Measurements from ENCODE around the gene P2RY6. TPM values are rescaled to one million over a fixed set of nuclear protein-coding genes. Genes with fewer than 3 reads are reported as not detected.

The P2RY6 gene
- total and polyA plus RNA-seq, 2 of the 8 experiments (the other 6 are each of a cell fraction or from before 2014, with no cell fraction given) = 0.15 TPM; not detected in 1

DNA sequence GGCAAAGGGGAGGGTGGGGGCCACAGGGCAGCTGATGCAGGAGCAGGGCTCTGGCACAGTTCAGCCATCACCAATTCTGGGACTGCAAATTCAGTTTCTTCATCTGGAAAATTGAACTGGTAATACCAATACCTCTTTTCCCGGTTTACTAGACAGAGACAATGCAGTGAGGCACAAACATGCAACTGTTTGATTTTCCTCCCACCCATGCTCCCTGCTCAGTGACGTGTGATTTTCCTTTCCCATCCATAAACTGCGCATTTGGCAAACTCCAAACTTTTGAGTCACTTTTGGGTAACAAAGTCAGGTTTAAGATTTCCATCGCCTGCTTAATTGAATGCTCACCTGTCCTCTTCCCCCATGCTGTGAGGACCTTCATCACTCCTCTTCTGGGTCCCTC lies 30.8 kb upstream of the P2RY6 start:
- POLR2A ChIA-PET (ENCODE audit: partially characterized antibody) = interaction anchor here (1.0 kb wide), 1 partner anchor 404 kb away, joined by 3 read pairs; no protein-coding TSS in a partner anchor
- no peak overlapping the region for H3K27ac ChIP-seq (ENCODE audit: low read depth, low read length)

More for the DNA sequence above, 30.8 kb upstream of the P2RY6 start:
- FAIRE-seq = no peak
- H3K9ac ChIP-seq (replicated peaks in 1 of 4; ENCODE audit: extremely low read depth in 1 of 4, low read depth in 3 of 4, low read length in 3 of 4) = no peak overlapping the region
- H3K23me2 ChIP-seq (ENCODE audit: low read depth, low read length) = peaks cover 2% of the 10 kb centered on the region; the same call in 1 of the 2 replicates
- no peak overlapping the region for H3K4ac ChIP-seq (replicated peaks; ENCODE audit: insufficient read length, low read depth, low read length)
- no peak overlapping the region for H2AFZ ChIP-seq (ENCODE audit: low read length)
- no peaks in the 10 kb centered on the region for H4K20me1 ChIP-seq (replicated peaks in 1 of 2; ENCODE audit: control insufficient read depth in 1 of 2, insufficient read depth in 2 of 2, low read length in 2 of 2)
- H3K4me3 ChIP-seq (ENCODE audit: extremely low read depth in 1 of 4, insufficient read depth in 2 of 4, low read depth in 3 of 4, low read length in 4 of 4) = no peak overlapping the region
- no peak overlapping the region for H2BK12ac ChIP-seq (ENCODE audit: low read depth, low read length)
- H2BK15ac ChIP-seq (ENCODE audit: low read length) = peak overlapping the region; percentile 72; the same call in 1 of the 2 replicates
- no peak overlapping the region for H2BK5ac ChIP-seq (ENCODE audit: low read depth, low read length)
- no peak overlapping the region for H3K4me2 ChIP-seq (ENCODE audit: insufficient read depth in 1 of 2, low read depth in 2 of 2, low read length in 2 of 2)
- no peaks in the 10 kb centered on the region for H3K79me1 ChIP-seq (ENCODE audit: low read depth, low read length)
- no peaks in the 10 kb centered on the region for H3K9me3 ChIP-seq (ENCODE audit: insufficient read depth in 2 of 2, low read depth in 1 of 2, low read length in 1 of 2)
- TF ChIP-seq, protein P1, sequence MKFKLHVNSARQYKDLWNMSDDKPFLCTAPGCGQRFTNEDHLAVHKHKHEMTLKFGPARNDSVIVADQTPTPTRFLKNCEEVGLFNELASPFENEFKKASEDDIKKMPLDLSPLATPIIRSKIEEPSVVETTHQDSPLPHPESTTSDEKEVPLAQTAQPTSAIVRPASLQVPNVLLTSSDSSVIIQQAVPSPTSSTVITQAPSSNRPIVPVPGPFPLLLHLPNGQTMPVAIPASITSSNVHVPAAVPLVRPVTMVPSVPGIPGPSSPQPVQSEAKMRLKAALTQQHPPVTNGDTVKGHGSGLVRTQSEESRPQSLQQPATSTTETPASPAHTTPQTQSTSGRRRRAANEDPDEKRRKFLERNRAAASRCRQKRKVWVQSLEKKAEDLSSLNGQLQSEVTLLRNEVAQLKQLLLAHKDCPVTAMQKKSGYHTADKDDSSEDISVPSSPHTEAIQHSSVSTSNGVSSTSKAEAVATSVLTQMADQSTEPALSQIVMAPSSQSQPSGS (IDR thresholded peaks at IDR 0.05; ENCODE audit: low read length) = no peak
- TF ChIP-seq JUN (IDR thresholded peaks at IDR 0.05; ENCODE audit: low read depth, low read length) (no peak), CEBPB (IDR thresholded peaks at IDR 0.05; ENCODE audit: low read depth, low read length) (no peak), CHD1 (IDR thresholded peaks at IDR 0.05; ENCODE audit: low read depth, low read length) (no peak), ZNF274 (IDR thresholded peaks at IDR 0.05; ENCODE audit: borderline replicate concordance, extremely low read depth, low read length) (no peak), RNF2 (IDR thresholded peaks at IDR 0.05; ENCODE audit: borderline replicate concordance, low read depth, low read length, missing control alignments, poor library complexity, severe bottlenecking) (no peak), JUND (IDR thresholded peaks at IDR 0.05; ENCODE audit: low read length) (no peak), SIX5 (IDR thresholded peaks at IDR 0.05; ENCODE audit: low read depth, low read length) (no peak)
- H4K8ac ChIP-seq (ENCODE audit: extremely low read depth, insufficient read depth, low read length) = no peak overlapping the region
- H2BK120ac ChIP-seq (replicated peaks; ENCODE audit: low read depth, low read length) = no peak overlapping the region
- CTCF ChIA-PET (ENCODE audit: partially characterized antibody) = interaction anchor here (1.2 to 21.6 kb wide), 12 partner anchors 7 to 411 kb away, joined by 3 to 451 read pairs (median 14); partner anchors contain the start of genes P2RY2 and P2RY6
- no peak overlapping the region for H4K5ac ChIP-seq (ENCODE audit: insufficient read length, low read depth, low read length)
- WGBS, 2 experiments (ENCODE audit: extremely low coverage in 1 of 2, insufficient coverage in 1 of 2, insufficient read length in 1 of 2, insufficient replicate concordance in 2 of 2, low coverage in 1 of 2, low lambda C conversion rate in 2 of 2, missing lambda C conversion rate in 1 of 2) = 93% methylated on average over 4 of the region's 4 CpGs; no CpG with 5 or more reads in 1 of the 2 experiments
- DNase-seq (ENCODE audit: low read depth in 1 of 2, low spot score in 2 of 2) = no peak
- H3K56ac ChIP-seq (replicated peaks; ENCODE audit: insufficient read length, low read depth, low read length) = no peak overlapping the region
- no peak overlapping the region for H3K14ac ChIP-seq (ENCODE audit: insufficient read length)
- no peak overlapping the region for H3K18ac ChIP-seq (ENCODE audit: extremely low read depth, low read length)
- no peak overlapping the region for H4K91ac ChIP-seq (replicated peaks; ENCODE audit: insufficient read length, low read length)
- H3K36me3 ChIP-seq (ENCODE audit: control insufficient read depth in 2 of 4, insufficient read depth in 4 of 4, low read length in 3 of 4) = no peaks in the 10 kb centered on the region
- H3K4me1 ChIP-seq (replicated peaks in 1 of 4; ENCODE audit: control insufficient read depth in 3 of 4, insufficient read depth in 4 of 4, low read length in 3 of 4) = peaks cover 0 to 8% (median 3%) of the 10 kb centered on the region in 4 experiments; a peak in 3 of 7 replicates
- no peaks in the 10 kb centered on the region for H3K27me3 ChIP-seq (replicated peaks in 1 of 4; ENCODE audit: control insufficient read depth in 3 of 4, extremely low read depth in 1 of 4, insufficient read depth in 3 of 4, low read length in 3 of 4)
- no peak overlapping the region for H3K23ac ChIP-seq (ENCODE audit: insufficient read length)
- peak overlapping the region; percentile 72; the same call in 1 of the 2 replicates for H2BK20ac ChIP-seq (ENCODE audit: low read length)
- H3K79me2 ChIP-seq (ENCODE audit: control insufficient read depth in 1 of 2, insufficient read depth in 2 of 2, low read length in 2 of 2) = no peaks in the 10 kb centered on the region
- peak overlapping the region; percentile 48; the same call in 1 of the 2 replicates for H2AK5ac ChIP-seq (ENCODE audit: low read depth, low read length)

All from H1 (cell line).